NT2/D1 (cell line): ENCODE measurements around the gene IL1RL1.

Source experiments
- DNase-seq: peaks from one replicate; pipeline ENCODE4 v3.0.0-alpha.2; 2011; ENCODE audit warnings: low read depth, low spot score
- H3K27me3 ChIP-seq: 2 replicates; pipeline ENCODE4 v1.6.0; 2011; ENCODE audit warnings: mild to moderate bottlenecking; ENCODE audit not compliant: insufficient read length, insufficient read depth
- H3K36me3 ChIP-seq: 2 replicates; pipeline ENCODE4 v1.6.1; 2011; ENCODE audit warnings: mild to moderate bottlenecking, low read length, mixed read lengths; ENCODE audit not compliant: insufficient read depth, insufficient read length
- H3K4me1 ChIP-seq: 2 replicates; pipeline ENCODE4 v1.5.1; 2011; ENCODE audit not compliant: insufficient read depth, insufficient read length
- H3K4me3 ChIP-seq: 2 replicates; pipeline ENCODE4 v1.5.1; 2011; ENCODE audit warnings: low read depth; ENCODE audit not compliant: insufficient read length
- H3K9ac ChIP-seq: 2 replicates; pipeline ENCODE4 v1.6.0; 2011; ENCODE audit warnings: low read depth; ENCODE audit not compliant: insufficient read length
- H3K9me3 ChIP-seq: 2 replicates; pipeline ENCODE4 v1.5.1; 2011; ENCODE audit warnings: mild to moderate bottlenecking, low read length; ENCODE audit not compliant: insufficient read depth
- SUZ12 ChIP-seq: IDR thresholded peaks from 2 replicates; pipeline ENCODE4 v1.6.1; 2011; ENCODE audit not compliant: insufficient read length, insufficient read depth; ENCODE audit errors: extremely low read depth
- YY1 ChIP-seq: IDR thresholded peaks from 2 replicates; pipeline ENCODE4 v1.6.1; 2011; ENCODE audit not compliant: insufficient read length, insufficient read depth
- ZNF274 ChIP-seq: IDR thresholded peaks from 2 replicates; pipeline ENCODE4 v1.6.1; 2011; ENCODE audit warnings: mild to moderate bottlenecking, low read depth, low read length

The IL1RL1 gene

DNA sequence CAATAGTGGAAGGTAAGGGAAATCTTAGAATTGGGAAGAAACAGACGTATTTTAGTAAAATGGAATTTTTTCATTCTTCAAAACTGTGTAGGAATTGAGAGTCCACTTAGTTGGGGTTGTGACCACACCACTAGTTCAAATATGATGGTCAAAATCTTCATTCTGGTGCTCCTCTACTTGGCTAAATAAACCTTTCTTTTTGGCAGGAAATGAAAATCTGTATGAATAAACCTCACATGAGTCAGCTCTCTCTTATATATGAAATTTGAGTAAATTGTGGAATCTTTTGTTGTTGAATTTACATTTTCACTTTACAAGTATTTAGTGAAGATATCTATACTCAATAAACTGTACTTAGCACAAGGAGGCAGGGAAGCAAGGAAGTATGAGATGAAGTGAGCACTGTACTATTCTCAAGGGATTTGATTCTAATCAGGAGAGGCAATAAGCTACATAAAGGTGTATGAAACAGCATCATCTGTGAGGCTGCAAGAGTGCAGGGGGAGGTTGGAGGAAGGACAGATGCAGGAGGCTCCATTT lies 64.8 kb downstream of the IL1RL1 start:
- Histone ChIP-seq H3K4me1 (no peaks in the 10 kb centered on the region), H3K4me3 (no peak overlapping the region), H3K36me3 (no peaks in the 10 kb centered on the region), H3K9me3 (no peaks in the 10 kb centered on the region), H3K27me3 (no peaks in the 10 kb centered on the region), H3K9ac (no peak overlapping the region)
- TF ChIP-seq ZNF274, result no peak
- no peak for TF ChIP-seq SUZ12
- no peak for TF ChIP-seq YY1
- no peak for DNase-seq

DNA sequence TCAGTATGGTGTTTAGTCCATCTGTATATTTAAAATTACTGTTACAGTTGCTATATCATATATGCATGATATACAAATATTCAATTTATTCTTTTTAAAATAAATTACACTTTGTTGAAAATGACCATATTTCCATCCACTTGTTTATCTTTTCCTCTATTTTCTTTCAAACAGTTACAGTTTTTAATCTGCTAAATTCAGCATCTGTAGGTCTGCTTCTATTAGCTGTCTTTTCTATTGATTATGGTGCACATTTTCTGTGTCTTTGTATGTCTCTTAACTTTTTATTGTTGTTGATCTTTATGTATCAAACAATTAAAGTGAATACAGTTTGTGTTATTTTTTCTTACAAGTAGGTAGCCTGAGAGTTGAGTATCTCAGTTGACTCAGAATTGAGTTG lies 72.4 kb downstream of the IL1RL1 start:
- Histone ChIP-seq H3K9me3 (peaks cover 33% of the 10 kb centered on the region), H3K27me3 (no peaks in the 10 kb centered on the region), H3K9ac (no peak overlapping the region), H3K4me3 (no peak overlapping the region), H3K4me1 (no peaks in the 10 kb centered on the region), H3K36me3 (no peaks in the 10 kb centered on the region)
- DNase-seq, result no peak
- TF ChIP-seq SUZ12, result no peak
- TF ChIP-seq YY1, result no peak
- no peak for TF ChIP-seq ZNF274

DNA sequence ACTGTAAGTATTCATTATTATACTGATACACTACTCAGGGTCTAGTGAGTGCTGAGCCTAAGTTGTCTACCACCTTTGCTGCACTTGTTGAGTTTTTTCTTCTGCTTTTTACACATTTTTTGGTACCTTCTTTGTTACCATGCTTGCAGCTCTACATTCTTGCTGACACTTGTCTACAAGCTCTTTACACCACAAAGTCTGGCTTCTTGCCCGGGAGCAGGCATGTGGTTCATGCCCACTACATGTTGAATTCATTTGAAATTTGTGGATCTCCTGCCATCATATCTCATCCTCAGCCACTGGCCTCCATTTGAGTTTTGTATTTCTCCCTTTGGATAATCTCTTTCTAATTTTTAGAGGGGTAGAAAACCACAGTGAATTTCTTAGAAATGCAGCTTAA lies 74.2 kb downstream of the IL1RL1 start:
- Histone ChIP-seq H3K9ac (no peak overlapping the region), H3K27me3 (no peaks in the 10 kb centered on the region), H3K9me3 (peaks cover 33% of the 10 kb centered on the region), H3K36me3 (no peaks in the 10 kb centered on the region), H3K4me1 (no peaks in the 10 kb centered on the region), H3K4me3 (no peak overlapping the region)
- DNase-seq, result no peak
- TF ChIP-seq ZNF274, result no peak

DNA sequence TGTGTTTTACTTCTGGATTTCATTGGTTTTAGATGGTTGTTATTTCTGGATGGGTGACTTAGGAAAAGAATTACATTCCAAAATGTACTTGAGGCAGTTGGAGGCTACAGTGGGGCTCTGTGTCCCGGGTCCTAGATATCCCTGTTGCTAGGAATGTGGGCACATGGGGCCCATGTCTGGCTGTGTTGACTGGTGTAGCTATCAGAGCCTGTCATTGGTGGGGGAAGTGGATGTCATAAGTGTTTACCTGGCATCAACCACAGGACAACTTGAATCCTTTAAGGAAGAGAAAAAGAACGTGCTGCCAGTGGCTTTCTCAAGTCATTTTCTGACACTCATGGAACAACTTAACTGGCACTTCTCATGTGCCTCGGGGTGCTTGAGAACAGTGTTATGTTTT lies 74.6 kb downstream of the IL1RL1 start:
- Histone ChIP-seq H3K9ac (no peak overlapping the region), H3K4me1 (no peaks in the 10 kb centered on the region), H3K27me3 (no peaks in the 10 kb centered on the region), H3K36me3 (no peaks in the 10 kb centered on the region), H3K4me3 (no peak overlapping the region), H3K9me3 (peaks cover 33% of the 10 kb centered on the region)
- DNase-seq, result no peak
- TF ChIP-seq SUZ12 (no peak), ZNF274 (no peak), YY1 (no peak)

DNA sequence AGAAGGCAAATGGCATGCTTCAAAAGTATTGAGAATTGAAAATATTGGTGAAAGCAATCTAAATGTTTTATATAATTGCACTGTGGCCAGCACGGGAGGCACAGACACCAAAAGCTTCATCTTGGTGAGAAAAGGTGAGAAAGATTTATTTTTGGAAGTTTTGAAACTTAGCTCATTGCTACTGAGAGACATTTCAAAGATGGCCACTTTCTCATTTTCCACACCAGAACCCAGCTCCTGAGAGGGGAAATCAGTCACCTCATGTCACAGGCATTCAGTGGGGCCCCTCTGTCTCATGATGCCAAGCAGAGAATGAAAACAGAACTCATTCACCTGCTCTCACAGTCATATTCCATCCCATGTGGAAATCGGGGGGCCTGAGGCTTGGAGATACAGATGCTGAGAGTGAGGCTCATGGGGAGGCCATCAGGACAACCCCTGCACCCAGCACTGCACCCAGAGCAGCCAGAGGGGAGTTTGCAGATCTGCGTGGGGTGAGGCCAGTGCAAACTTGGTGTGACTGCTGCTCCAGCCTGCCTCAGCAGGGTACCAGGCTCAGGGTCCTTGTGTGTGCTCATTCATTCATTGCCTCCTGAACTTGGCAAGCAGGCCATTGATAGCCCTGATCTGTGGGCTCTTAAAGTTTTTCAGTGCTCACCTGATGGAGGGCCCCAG lies 75.6 kb downstream of the IL1RL1 start:
- no peaks in the 10 kb centered on the region for H3K27me3 ChIP-seq
- no peak overlapping the region for H3K4me3 ChIP-seq
- TF ChIP-seq YY1 (no peak), ZNF274 (no peak), SUZ12 (no peak)
- H3K9me3 ChIP-seq, result peaks cover 33% of the 10 kb centered on the region
- no peaks in the 10 kb centered on the region for H3K4me1 ChIP-seq
- DNase-seq, result no peak
- no peaks in the 10 kb centered on the region for H3K36me3 ChIP-seq
- H3K9ac ChIP-seq, result no peak overlapping the region

DNA sequence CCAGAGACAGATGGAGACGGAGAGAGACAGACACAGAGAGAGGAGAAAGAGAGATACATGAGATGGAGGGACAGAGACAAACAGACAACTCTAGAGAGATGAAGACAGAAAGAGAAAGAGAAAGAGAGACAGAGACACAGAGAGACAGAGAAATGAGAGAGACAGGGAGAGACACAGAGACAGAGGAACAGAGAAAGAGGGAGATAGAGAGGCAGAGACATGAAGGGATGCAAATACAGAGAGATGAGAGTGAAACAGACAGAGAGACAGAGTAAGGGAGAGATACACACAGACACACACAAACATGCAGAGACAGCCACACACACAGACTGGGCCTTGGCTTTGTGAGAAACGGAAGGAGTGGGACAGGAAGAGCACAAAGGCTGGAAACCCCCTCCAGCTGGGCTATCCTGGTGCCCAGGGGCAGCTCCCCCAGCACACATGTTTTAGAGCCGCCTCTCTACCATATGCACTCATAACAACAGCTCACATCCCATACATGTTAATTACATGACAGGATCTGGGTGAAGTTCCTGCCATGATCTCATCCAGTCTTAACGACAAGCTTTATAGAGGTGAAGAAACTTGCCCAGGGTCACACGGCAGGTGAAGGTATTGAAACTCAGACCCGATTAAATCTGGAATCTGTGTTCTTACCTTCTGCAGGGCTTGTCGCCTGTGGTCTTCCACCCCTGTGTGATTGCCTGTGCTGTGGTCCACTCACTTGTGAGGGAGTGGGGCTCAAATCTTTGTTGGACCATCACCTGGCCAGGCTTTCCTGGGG lies 76.6 kb downstream of the IL1RL1 start:
- no peaks in the 10 kb centered on the region for H3K4me1 ChIP-seq
- no peaks in the 10 kb centered on the region for H3K27me3 ChIP-seq
- H3K4me3 ChIP-seq, result no peak overlapping the region
- H3K9ac ChIP-seq, result no peak overlapping the region
- no peak for DNase-seq
- peaks cover 25% of the 10 kb centered on the region for H3K9me3 ChIP-seq
- no peaks in the 10 kb centered on the region for H3K36me3 ChIP-seq
- TF ChIP-seq ZNF274 (no peak), YY1 (no peak), SUZ12 (no peak)

DNA sequence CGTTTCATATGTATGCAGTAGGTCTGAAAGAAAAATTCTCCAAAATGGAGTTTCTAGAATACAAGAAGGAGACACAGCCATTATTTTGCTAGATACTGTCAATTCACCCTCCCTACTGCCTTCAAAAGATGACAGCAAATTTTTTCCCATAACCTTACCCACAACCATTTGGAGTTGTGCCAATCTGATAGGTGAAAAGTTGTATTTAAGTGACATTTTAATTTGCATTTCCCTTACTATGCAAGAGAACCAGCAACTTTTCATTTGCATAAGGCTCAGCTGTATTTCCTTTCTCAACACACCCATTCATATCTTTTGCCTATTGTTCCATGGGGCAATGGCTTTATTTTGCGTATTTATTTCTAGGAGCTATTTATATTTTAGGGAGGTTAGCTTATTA lies 80.2 kb downstream of the IL1RL1 start:
- Histone ChIP-seq H3K9ac (no peak overlapping the region), H3K27me3 (no peaks in the 10 kb centered on the region), H3K4me3 (no peak overlapping the region), H3K4me1 (no peaks in the 10 kb centered on the region), H3K36me3 (no peaks in the 10 kb centered on the region), H3K9me3 (no peaks in the 10 kb centered on the region)
- DNase-seq, result no peak
- no peak for TF ChIP-seq SUZ12
- no peak for TF ChIP-seq ZNF274
- no peak for TF ChIP-seq YY1
